ENCODE data around the gene CAMTA1.

DNA sequence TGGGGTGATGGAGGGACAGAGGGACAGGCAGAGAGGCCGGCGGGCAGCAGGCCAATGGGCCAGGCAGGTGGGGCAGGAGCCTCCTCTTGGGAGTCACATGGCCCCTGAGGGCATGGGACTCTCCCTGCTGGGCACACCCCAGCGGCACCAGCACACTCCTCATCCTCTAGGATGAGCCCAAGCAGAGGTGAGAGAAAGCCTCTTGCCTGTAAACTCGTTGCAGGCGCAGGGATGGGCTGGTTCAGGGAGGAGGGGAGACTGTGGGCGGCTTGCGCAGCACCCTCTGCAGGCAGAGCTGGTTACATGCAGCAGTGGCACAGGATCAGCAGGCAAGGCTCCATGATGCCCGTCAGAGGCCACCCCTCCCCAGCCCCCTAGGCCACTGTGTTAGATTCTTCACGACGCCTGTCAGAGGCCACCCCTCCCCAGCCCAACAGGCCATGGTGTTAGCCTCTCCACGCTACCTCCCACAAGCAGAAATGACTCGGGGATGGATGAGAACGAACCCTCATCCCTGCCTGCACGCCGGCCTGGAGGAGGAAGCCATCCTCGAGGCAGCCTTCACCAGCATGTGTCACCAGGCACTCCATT, 776.2 kb downstream of the CAMTA1 start:
- TF ChIP-seq, protein P1, sequence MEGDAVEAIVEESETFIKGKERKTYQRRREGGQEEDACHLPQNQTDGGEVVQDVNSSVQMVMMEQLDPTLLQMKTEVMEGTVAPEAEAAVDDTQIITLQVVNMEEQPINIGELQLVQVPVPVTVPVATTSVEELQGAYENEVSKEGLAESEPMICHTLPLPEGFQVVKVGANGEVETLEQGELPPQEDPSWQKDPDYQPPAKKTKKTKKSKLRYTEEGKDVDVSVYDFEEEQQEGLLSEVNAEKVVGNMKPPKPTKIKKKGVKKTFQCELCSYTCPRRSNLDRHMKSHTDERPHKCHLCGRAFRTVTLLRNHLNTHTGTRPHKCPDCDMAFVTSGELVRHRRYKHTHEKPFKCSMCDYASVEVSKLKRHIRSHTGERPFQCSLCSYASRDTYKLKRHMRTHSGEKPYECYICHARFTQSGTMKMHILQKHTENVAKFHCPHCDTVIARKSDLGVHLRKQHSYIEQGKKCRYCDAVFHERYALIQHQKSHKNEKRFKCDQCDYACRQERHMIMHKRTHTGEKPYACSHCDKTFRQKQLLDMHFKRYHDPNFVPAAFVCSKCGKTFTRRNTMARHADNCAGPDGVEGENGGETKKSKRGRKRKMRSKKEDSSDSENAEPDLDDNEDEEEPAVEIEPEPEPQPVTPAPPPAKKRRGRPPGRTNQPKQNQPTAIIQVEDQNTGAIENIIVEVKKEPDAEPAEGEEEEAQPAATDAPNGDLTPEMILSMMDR (IDR thresholded peaks at IDR 0.05): no peak; the same call in 1 of the 2 replicates
- no peak for TF ChIP-seq POLR2AphosphoS5 (IDR thresholded peaks at IDR 0.05; ENCODE audit: low read depth, low read length)
- TF ChIP-seq SIN3A (IDR thresholded peaks at IDR 0.05; ENCODE audit: borderline replicate concordance, insufficient read depth, low read depth, low read length): no peak
- TF ChIP-seq, protein P2, sequence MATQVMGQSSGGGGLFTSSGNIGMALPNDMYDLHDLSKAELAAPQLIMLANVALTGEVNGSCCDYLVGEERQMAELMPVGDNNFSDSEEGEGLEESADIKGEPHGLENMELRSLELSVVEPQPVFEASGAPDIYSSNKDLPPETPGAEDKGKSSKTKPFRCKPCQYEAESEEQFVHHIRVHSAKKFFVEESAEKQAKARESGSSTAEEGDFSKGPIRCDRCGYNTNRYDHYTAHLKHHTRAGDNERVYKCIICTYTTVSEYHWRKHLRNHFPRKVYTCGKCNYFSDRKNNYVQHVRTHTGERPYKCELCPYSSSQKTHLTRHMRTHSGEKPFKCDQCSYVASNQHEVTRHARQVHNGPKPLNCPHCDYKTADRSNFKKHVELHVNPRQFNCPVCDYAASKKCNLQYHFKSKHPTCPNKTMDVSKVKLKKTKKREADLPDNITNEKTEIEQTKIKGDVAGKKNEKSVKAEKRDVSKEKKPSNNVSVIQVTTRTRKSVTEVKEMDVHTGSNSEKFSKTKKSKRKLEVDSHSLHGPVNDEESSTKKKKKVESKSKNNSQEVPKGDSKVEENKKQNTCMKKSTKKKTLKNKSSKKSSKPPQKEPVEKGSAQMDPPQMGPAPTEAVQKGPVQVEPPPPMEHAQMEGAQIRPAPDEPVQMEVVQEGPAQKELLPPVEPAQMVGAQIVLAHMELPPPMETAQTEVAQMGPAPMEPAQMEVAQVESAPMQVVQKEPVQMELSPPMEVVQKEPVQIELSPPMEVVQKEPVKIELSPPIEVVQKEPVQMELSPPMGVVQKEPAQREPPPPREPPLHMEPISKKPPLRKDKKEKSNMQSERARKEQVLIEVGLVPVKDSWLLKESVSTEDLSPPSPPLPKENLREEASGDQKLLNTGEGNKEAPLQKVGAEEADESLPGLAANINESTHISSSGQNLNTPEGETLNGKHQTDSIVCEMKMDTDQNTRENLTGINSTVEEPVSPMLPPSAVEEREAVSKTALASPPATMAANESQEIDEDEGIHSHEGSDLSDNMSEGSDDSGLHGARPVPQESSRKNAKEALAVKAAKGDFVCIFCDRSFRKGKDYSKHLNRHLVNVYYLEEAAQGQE (IDR thresholded peaks at IDR 0.05; ENCODE audit: insufficient read depth in 1 of 2, low read depth in 2 of 2, low read length in 1 of 2): no peak
- TF ChIP-seq TCF7L2 (IDR thresholded peaks at IDR 0.05; ENCODE audit: low read depth, low read length): no peak
